BE2C (cell line): ENCODE measurements around the gene FBXO33.

Experiments used
- DNase-seq: peaks from one replicate; pipeline ENCODE4 v3.0.0-alpha.2; 2020
- H3K27me3 ChIP-seq: fragments of 250-450 bp; sonication (Bioruptor Pico); 2 replicates; pipeline ENCODE4 v1.5.1; 2020; ENCODE audit warnings: mild to moderate bottlenecking
- H3K36me3 ChIP-seq: fragments of 250-450 bp; sonication (Bioruptor Pico); 2 replicates; pipeline ENCODE4 v1.5.1; 2020; ENCODE audit warnings: mild to moderate bottlenecking
- H3K4me1 ChIP-seq: fragments of 250-450 bp; sonication (Bioruptor Pico); 2 replicates; pipeline ENCODE4 v1.5.1; 2020
- H3K4me3 ChIP-seq: 2 replicates; pipeline ENCODE4 v1.5.1; 2011; ENCODE audit warnings: low read depth, low read length
- H3K9me3 ChIP-seq: fragments of 250-450 bp; sonication (Bioruptor Pico); 2 replicates; pipeline ENCODE4 v1.5.1; 2020
- TF ChIP-seq, protein P1 (sequence below): IDR thresholded peaks from 2 replicates; pipeline ENCODE4 v1.5.1; 2012; ENCODE audit warnings: mild to moderate bottlenecking, low read depth, low read length

FBXO33 gene

DNA sequence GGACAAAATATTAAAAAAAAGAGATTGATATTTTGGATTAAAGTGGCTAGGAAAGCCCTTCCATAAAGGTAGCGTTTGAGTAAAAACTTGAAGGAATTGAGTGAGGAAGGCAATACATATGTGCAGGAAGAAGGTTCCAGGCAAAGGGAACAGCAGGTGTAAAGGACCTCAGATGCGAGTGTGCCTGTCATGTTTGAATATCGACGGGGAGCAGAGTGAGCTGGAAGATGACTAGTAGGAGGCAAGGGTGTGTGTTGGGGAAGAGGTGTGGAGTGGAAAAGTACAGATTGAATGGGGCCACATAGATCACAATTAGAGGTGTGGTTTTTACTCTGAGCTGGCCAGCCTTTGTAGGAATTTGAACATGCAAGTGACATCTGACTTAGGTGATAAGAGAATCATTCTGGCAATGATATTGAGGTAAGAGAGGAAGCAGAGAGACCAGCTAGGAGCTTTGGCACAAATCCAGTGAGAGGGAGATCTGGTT lies 15.0 kb upstream of the FBXO33 start:
- H3K9me3 ChIP-seq: no peaks in the 10 kb centered on the region
- no peak for DNase-seq

GRCh38 chr14:39446131-39446744 lies 14.0 kb upstream of the FBXO33 start:
- Histone ChIP-seq H3K27me3 (no peaks in the 10 kb centered on the region), H3K36me3 (no peaks in the 10 kb centered on the region), H3K9me3 (no peaks in the 10 kb centered on the region), H3K4me3 (no peak overlapping the region), H3K4me1 (no peaks in the 10 kb centered on the region)
- TF ChIP-seq, protein P1, sequence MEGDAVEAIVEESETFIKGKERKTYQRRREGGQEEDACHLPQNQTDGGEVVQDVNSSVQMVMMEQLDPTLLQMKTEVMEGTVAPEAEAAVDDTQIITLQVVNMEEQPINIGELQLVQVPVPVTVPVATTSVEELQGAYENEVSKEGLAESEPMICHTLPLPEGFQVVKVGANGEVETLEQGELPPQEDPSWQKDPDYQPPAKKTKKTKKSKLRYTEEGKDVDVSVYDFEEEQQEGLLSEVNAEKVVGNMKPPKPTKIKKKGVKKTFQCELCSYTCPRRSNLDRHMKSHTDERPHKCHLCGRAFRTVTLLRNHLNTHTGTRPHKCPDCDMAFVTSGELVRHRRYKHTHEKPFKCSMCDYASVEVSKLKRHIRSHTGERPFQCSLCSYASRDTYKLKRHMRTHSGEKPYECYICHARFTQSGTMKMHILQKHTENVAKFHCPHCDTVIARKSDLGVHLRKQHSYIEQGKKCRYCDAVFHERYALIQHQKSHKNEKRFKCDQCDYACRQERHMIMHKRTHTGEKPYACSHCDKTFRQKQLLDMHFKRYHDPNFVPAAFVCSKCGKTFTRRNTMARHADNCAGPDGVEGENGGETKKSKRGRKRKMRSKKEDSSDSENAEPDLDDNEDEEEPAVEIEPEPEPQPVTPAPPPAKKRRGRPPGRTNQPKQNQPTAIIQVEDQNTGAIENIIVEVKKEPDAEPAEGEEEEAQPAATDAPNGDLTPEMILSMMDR: no peak
- no peak for DNase-seq

More for the DNA sequence above, 15.0 kb upstream of the FBXO33 start:
- TF ChIP-seq, protein P1: no peak
- Histone ChIP-seq H3K27me3 (0 out of 2 replicates have a peak, but pooled peaks cover 3% of the 10 kb centered on the region), H3K4me3 (no peak overlapping the region), H3K4me1 (no peaks in the 10 kb centered on the region), H3K36me3 (no peaks in the 10 kb centered on the region)

DNA sequence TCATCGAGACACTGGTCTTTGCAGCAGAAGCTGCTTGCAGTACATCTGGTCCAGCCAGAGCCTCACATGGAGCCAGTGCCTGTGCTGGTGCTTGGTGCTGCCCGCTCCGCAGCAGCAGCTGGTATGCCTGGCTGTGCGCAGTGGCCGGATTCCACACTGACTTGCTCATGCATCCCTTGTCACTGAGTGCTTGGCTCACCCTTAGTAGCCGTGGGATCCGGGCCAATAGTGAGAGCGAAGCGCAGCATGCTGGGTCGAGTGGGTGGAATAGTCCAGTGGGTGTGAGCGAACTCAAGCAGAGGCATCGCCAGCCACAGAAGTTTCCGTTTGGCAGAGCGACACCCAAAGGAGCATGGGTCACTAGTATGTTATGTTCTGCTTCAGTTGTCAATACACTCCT lies 10.1 kb upstream of the FBXO33 start:
- TF ChIP-seq, protein P1: no peak
- DNase-seq: no peak

DNA sequence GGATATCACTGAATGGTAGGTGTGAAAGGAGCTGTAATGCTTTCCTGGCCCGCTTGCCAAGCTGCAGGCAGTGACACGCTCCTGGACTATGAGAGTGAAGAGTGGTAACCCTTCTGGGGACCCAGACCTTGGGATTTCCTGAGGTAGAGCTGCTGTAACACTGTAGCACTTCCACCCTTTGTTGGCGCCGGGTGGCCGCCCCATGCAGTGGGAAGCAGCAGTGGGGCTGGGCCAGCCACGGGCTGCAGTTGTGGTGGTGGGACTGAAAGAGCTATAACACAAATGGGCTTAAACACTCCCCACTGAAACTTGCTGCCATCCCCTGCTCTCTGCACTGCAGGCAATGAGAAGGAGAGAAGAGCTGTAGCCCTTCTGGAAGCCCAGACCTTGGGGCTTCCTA lies 9.6 kb upstream of the FBXO33 start:
- no peaks in the 10 kb centered on the region for H3K9me3 ChIP-seq
- H3K36me3 ChIP-seq: no peaks in the 10 kb centered on the region
- H3K4me1 ChIP-seq: no peaks in the 10 kb centered on the region
- H3K4me3 ChIP-seq: no peak overlapping the region
- no peak for DNase-seq
- H3K27me3 ChIP-seq: no peaks in the 10 kb centered on the region
- TF ChIP-seq, protein P1: no peak

More for the DNA sequence above, 10.1 kb upstream of the FBXO33 start:
- H3K9me3 ChIP-seq: no peaks in the 10 kb centered on the region
- H3K27me3 ChIP-seq: no peaks in the 10 kb centered on the region
- H3K4me3 ChIP-seq: no peak overlapping the region
- H3K36me3 ChIP-seq: no peaks in the 10 kb centered on the region
- H3K4me1 ChIP-seq: no peaks in the 10 kb centered on the region

DNA sequence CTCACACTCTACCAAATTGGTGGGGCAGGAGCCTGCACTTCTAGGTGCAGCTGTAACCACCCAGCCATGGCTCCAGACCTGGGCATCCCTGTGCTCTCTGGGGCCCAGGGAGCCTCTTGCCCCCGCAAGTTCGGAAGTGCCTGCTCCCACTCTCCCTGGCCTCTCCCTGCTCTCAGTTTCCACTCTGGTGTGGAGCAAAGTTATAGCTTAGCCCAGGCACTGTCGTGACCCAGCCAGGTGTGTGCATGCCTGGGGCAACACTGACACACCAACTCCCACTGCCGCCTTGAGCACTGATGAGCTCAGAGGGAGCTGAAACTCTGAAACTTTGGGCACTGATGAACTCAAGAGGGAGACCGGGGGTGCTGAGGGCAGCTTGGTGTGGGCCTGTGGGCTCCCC lies 8.7 kb upstream of the FBXO33 start:
- Histone ChIP-seq H3K9me3 (no peaks in the 10 kb centered on the region), H3K4me1 (no peaks in the 10 kb centered on the region), H3K36me3 (no peaks in the 10 kb centered on the region), H3K4me3 (no peak overlapping the region), H3K27me3 (no peaks in the 10 kb centered on the region)
- TF ChIP-seq, protein P1: no peak
- no peak for DNase-seq

DNA sequence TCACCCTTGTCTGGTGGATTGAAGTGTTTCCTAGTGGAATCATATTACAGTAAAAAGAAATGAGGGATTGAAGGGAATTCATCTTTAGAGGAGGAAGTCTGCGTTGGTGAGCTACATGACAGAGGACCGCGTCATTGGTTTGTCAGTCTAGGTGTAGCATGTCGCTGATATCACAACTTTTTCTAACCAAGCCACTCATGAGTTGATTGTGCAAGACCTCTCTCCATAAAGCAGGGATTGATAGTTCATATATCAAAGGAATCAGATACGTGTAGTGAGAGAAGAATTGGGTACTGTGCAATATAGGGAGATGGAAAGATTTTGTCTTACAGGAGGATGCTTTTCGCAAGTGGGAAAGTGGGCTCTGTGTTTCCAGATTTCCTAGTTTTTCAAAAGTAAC lies 3.0 kb upstream of the FBXO33 start:
- H3K36me3 ChIP-seq: no peaks in the 10 kb centered on the region
- no peak overlapping the region for H3K4me3 ChIP-seq
- TF ChIP-seq, protein P1: no peak
- no peaks in the 10 kb centered on the region for H3K27me3 ChIP-seq
- H3K4me1 ChIP-seq: no peaks in the 10 kb centered on the region
- no peak for DNase-seq
- no peaks in the 10 kb centered on the region; the same call in 1 of the 2 replicates for H3K9me3 ChIP-seq
